ENCODE measurements around the gene SLC16A4. TPM values are rescaled to one million over a fixed set of nuclear protein-coding genes. Genes with fewer than 3 reads are reported as not detected.
A peak's percentile ranks its signal among the peaks of the same experiment; 100 is the strongest.

The SLC16A4 gene
- total RNA-seq, 1 donor from 2014 or later: 12.5 TPM

GRCh38 chr1:110346690-110347089, 44.1 kb downstream of the SLC16A4 start:
- H3K27me3 ChIP-seq (ENCODE audit: control insufficient read depth in 3 of 3, insufficient read depth in 3 of 3, low read length in 3 of 3): no peaks in the 10 kb centered on the region
- no peak overlapping the region for H3K9ac ChIP-seq (ENCODE audit: low read depth in 1 of 3, low read length in 3 of 3)
- no peak overlapping the region for H3K4me3 ChIP-seq (ENCODE audit: low read length in 3 of 3)
- H3K4me1 ChIP-seq (ENCODE audit: control insufficient read depth in 3 of 3, insufficient read depth in 3 of 3, low read length in 3 of 3): peaks cover 27 to 53% (median 44%) of the 10 kb centered on the region in 3 donors
- peaks cover 4 to 12% (median 4%) of the 10 kb centered on the region in 3 donors for H3K36me3 ChIP-seq (ENCODE audit: control insufficient read depth in 3 of 3, insufficient read depth in 3 of 3, low read length in 3 of 3)
- H3K9me3 ChIP-seq (ENCODE audit: control insufficient read depth in 3 of 3, low read length in 3 of 3): no peaks in the 10 kb centered on the region
- no peak overlapping the region for H3K27ac ChIP-seq (ENCODE audit: low read depth, low read length)

GRCh38 chr1:110345480-110345879, 45.3 kb downstream of the SLC16A4 start:
- Histone ChIP-seq H3K36me3 (ENCODE audit: control insufficient read depth in 3 of 3, insufficient read depth in 3 of 3, low read length in 3 of 3) (peaks cover 15 to 23% (median 15%) of the 10 kb centered on the region in 3 donors), H3K9me3 (ENCODE audit: control insufficient read depth in 3 of 3, low read length in 3 of 3) (no peaks in the 10 kb centered on the region), H3K4me3 (ENCODE audit: low read length in 3 of 3) (no peak overlapping the region), H3K4me1 (ENCODE audit: control insufficient read depth in 3 of 3, insufficient read depth in 3 of 3, low read length in 3 of 3) (peaks cover 39 to 66% (median 48%) of the 10 kb centered on the region in 3 donors), H3K27me3 (ENCODE audit: control insufficient read depth in 3 of 3, insufficient read depth in 3 of 3, low read length in 3 of 3) (no peaks in the 10 kb centered on the region), H3K27ac (ENCODE audit: low read depth, low read length) (no peak overlapping the region), H3K9ac (ENCODE audit: low read depth in 1 of 3, low read length in 3 of 3) (peak overlapping the region in 1 of 3 donors; percentile 48)

- H3K9me3 ChIP-seq (ENCODE audit: control insufficient read depth in 3 of 3, low read length in 3 of 3): no peaks in the 10 kb centered on the region
- H3K36me3 ChIP-seq (ENCODE audit: control insufficient read depth in 3 of 3, insufficient read depth in 3 of 3, low read length in 3 of 3): peaks cover 15 to 23% (median 15%) of the 10 kb centered on the region in 3 donors
- peak overlapping the region; percentile 1 to 48 (median 17) for H3K9ac ChIP-seq (ENCODE audit: low read depth in 1 of 3, low read length in 3 of 3)
- H3K27me3 ChIP-seq (ENCODE audit: control insufficient read depth in 3 of 3, insufficient read depth in 3 of 3, low read length in 3 of 3): no peaks in the 10 kb centered on the region
- peak overlapping the region; percentile 41 for H3K27ac ChIP-seq (ENCODE audit: low read depth, low read length)
- H3K4me3 ChIP-seq (ENCODE audit: low read length in 3 of 3): no peak overlapping the region
- H3K4me1 ChIP-seq (ENCODE audit: control insufficient read depth in 3 of 3, insufficient read depth in 3 of 3, low read length in 3 of 3): peaks cover 41 to 69% (median 52%) of the 10 kb centered on the region in 3 donors
Observed at GRCh38 chr1:110344152-110344551, 46.7 kb downstream of the SLC16A4 start.

- Histone ChIP-seq H3K9ac (ENCODE audit: low read depth in 1 of 3, low read length in 3 of 3) (peak overlapping the region; percentile 5 to 27 (median 17)), H3K36me3 (ENCODE audit: control insufficient read depth in 3 of 3, insufficient read depth in 3 of 3, low read length in 3 of 3) (peaks cover 15 to 23% (median 15%) of the 10 kb centered on the region in 3 donors), H3K27ac (ENCODE audit: low read depth, low read length) (peak overlapping the region; percentile 41), H3K27me3 (ENCODE audit: control insufficient read depth in 3 of 3, insufficient read depth in 3 of 3, low read length in 3 of 3) (no peaks in the 10 kb centered on the region), H3K4me1 (ENCODE audit: control insufficient read depth in 3 of 3, insufficient read depth in 3 of 3, low read length in 3 of 3) (peaks cover 38 to 60% (median 52%) of the 10 kb centered on the region in 3 donors), H3K9me3 (ENCODE audit: control insufficient read depth in 3 of 3, low read length in 3 of 3) (no peaks in the 10 kb centered on the region), H3K4me3 (ENCODE audit: low read length in 3 of 3) (peak overlapping the region in 1 of 3 donors; percentile 7)
Observed at GRCh38 chr1:110343249-110343648, 47.6 kb downstream of the SLC16A4 start.

- no peaks in the 10 kb centered on the region for H3K9me3 ChIP-seq (ENCODE audit: control insufficient read depth in 3 of 3, low read length in 3 of 3)
- peak overlapping the region; percentile 96 to 97 (median 97) for H3K4me3 ChIP-seq (ENCODE audit: low read length in 3 of 3)
- H3K4me1 ChIP-seq (ENCODE audit: control insufficient read depth in 3 of 3, insufficient read depth in 3 of 3, low read length in 3 of 3): peaks cover 36 to 57% (median 51%) of the 10 kb centered on the region in 3 donors
- H3K27me3 ChIP-seq (ENCODE audit: control insufficient read depth in 3 of 3, insufficient read depth in 3 of 3, low read length in 3 of 3): no peaks in the 10 kb centered on the region
- H3K36me3 ChIP-seq (ENCODE audit: control insufficient read depth in 3 of 3, insufficient read depth in 3 of 3, low read length in 3 of 3): peaks cover 15 to 18% (median 15%) of the 10 kb centered on the region in 3 donors
- peak overlapping the region; percentile 15 for H3K27ac ChIP-seq (ENCODE audit: low read depth, low read length)
- H3K9ac ChIP-seq (ENCODE audit: low read depth in 1 of 3, low read length in 3 of 3): peak overlapping the region; percentile 10 to 94 (median 53)
Observed at GRCh38 chr1:110341872-110342331, 48.9 kb downstream of the SLC16A4 start.

GRCh38 chr1:110341146-110341871, 49.5 kb downstream of the SLC16A4 start:
- Histone ChIP-seq H3K27me3 (ENCODE audit: control insufficient read depth in 3 of 3, insufficient read depth in 3 of 3, low read length in 3 of 3) (no peaks in the 10 kb centered on the region), H3K9me3 (ENCODE audit: control insufficient read depth in 3 of 3, low read length in 3 of 3) (no peaks in the 10 kb centered on the region), H3K9ac (ENCODE audit: low read depth in 1 of 3, low read length in 3 of 3) (peak overlapping the region; percentile 53 to 97 (median 94)), H3K4me3 (ENCODE audit: low read length in 3 of 3) (peak overlapping the region; percentile 96 to 97 (median 97)), H3K4me1 (ENCODE audit: control insufficient read depth in 3 of 3, insufficient read depth in 3 of 3, low read length in 3 of 3) (peaks cover 36 to 53% (median 50%) of the 10 kb centered on the region in 3 donors), H3K27ac (ENCODE audit: low read depth, low read length) (peak overlapping the region; percentile 36), H3K36me3 (ENCODE audit: control insufficient read depth in 3 of 3, insufficient read depth in 3 of 3, low read length in 3 of 3) (peaks cover 15 to 16% (median 15%) of the 10 kb centered on the region in 3 donors)

- H3K27me3 ChIP-seq (ENCODE audit: control insufficient read depth in 3 of 3, insufficient read depth in 3 of 3, low read length in 3 of 3): no peaks in the 10 kb centered on the region
- H3K4me3 ChIP-seq (ENCODE audit: low read length in 3 of 3): peak overlapping the region; percentile 96 to 97 (median 97)
- H3K27ac ChIP-seq (ENCODE audit: low read depth, low read length): peak overlapping the region; percentile 98
- no peaks in the 10 kb centered on the region for H3K9me3 ChIP-seq (ENCODE audit: control insufficient read depth in 3 of 3, low read length in 3 of 3)
- peak overlapping the region; percentile 94 to 97 (median 97) for H3K9ac ChIP-seq (ENCODE audit: low read depth in 1 of 3, low read length in 3 of 3)
- H3K36me3 ChIP-seq (ENCODE audit: control insufficient read depth in 3 of 3, insufficient read depth in 3 of 3, low read length in 3 of 3): peaks cover 15 to 16% (median 15%) of the 10 kb centered on the region in 3 donors
- peaks cover 34 to 53% (median 51%) of the 10 kb centered on the region in 3 donors for H3K4me1 ChIP-seq (ENCODE audit: control insufficient read depth in 3 of 3, insufficient read depth in 3 of 3, low read length in 3 of 3)
Observed at GRCh38 chr1:110340207-110340468, 50.7 kb downstream of the SLC16A4 start.

GRCh38 chr1:110339407-110340206, 51.2 kb downstream of the SLC16A4 start:
- Histone ChIP-seq H3K9ac (ENCODE audit: low read depth in 1 of 3, low read length in 3 of 3) (peak overlapping the region; percentile 94 to 97 (median 97)), H3K4me1 (ENCODE audit: control insufficient read depth in 3 of 3, insufficient read depth in 3 of 3, low read length in 3 of 3) (peaks cover 31 to 53% (median 49%) of the 10 kb centered on the region in 3 donors), H3K27me3 (ENCODE audit: control insufficient read depth in 3 of 3, insufficient read depth in 3 of 3, low read length in 3 of 3) (no peaks in the 10 kb centered on the region), H3K4me3 (ENCODE audit: low read length in 3 of 3) (peak overlapping the region; percentile 96 to 97 (median 97)), H3K27ac (ENCODE audit: low read depth, low read length) (peak overlapping the region; percentile 98), H3K9me3 (ENCODE audit: control insufficient read depth in 3 of 3, low read length in 3 of 3) (no peaks in the 10 kb centered on the region), H3K36me3 (ENCODE audit: control insufficient read depth in 3 of 3, insufficient read depth in 3 of 3, low read length in 3 of 3) (peaks cover 15 to 16% (median 15%) of the 10 kb centered on the region in 3 donors)

- peak within 1 kb of the TSS; percentile 97 to 99 (median 98) for H3K9ac ChIP-seq (ENCODE audit: low read depth in 1 of 3, low read length in 3 of 3)
- peaks cover 31 to 47% (median 42%) of the 10 kb centered on the region in 3 donors for H3K4me1 ChIP-seq (ENCODE audit: control insufficient read depth in 3 of 3, insufficient read depth in 3 of 3, low read length in 3 of 3)
- no peaks in the 10 kb centered on the region for H3K27me3 ChIP-seq (ENCODE audit: control insufficient read depth in 3 of 3, insufficient read depth in 3 of 3, low read length in 3 of 3)
- no peaks in the 10 kb centered on the region for H3K9me3 ChIP-seq (ENCODE audit: control insufficient read depth in 3 of 3, low read length in 3 of 3)
- H3K4me3 ChIP-seq (ENCODE audit: low read length in 3 of 3): peak within 1 kb of the TSS; percentile 97 to 98 (median 97)
- H3K27ac ChIP-seq (ENCODE audit: low read depth, low read length): peak within 1 kb of the TSS; percentile 98
- H3K36me3 ChIP-seq (ENCODE audit: control insufficient read depth in 3 of 3, insufficient read depth in 3 of 3, low read length in 3 of 3): peaks cover 15 to 16% (median 15%) of the 10 kb centered on the region in 3 donors
Observed at GRCh38 chr1:110338886-110339406, 51.9 kb downstream of the SLC16A4 start, which contains the start of gene RBM15. Gene RBM15 (plus strand): TSS chr1:110339377. CDS start chr1:110339406, 29 bp downstream.

Measured in skeletal muscle tissue (tissue), 4 donors.